GM12801 (cell line): Measurements from ENCODE around the gene STON1.

Experiments used
- CTCF ChIP-seq: IDR thresholded peaks from one replicate; pipeline ENCODE4 v1.5.1; 2011; ENCODE audit warnings: control low read depth; ENCODE audit not compliant: insufficient read length; ENCODE audit errors: extremely low read depth

Gene STON1

GRCh38 chr2:48530033-48530811 lies at the start of gene STON1:
Gene STON1, plus strand, starts transcription at chr2:48530154. Its CDS starts 50,480 bp downstream, at chr2:48580634.
- TF ChIP-seq CTCF, result no peak

GRCh38 chr2:48480526-48480925 lies 49.4 kb upstream of the STON1 start:
- TF ChIP-seq CTCF, result no peak

GRCh38 chr2:48482313-48482712 lies 47.6 kb upstream of the STON1 start:
- no peak for TF ChIP-seq CTCF

- no peak for TF ChIP-seq CTCF
Observed at GRCh38 chr2:48482769-48483168, 47.2 kb upstream of the STON1 start.

- TF ChIP-seq CTCF, result no peak
Observed at GRCh38 chr2:48483506-48483905, 46.4 kb upstream of the STON1 start.

- no peak for TF ChIP-seq CTCF
Observed at GRCh38 chr2:48483916-48484315, 46.0 kb upstream of the STON1 start.

GRCh38 chr2:48488545-48488944 lies 41.4 kb upstream of the STON1 start:
- TF ChIP-seq CTCF, result no peak
